CD4-positive, alpha-beta T cell treated with Interleukin-21 for 1 hour (primary cell): Measurements from ENCODE around the gene UPK3BL1.
"Not testable (repeated sequence)": the region's sequence is repeated elsewhere in the genome, so short reads cannot be mapped to it uniquely, and the experiment has no call there.

Experiments
- DNase-seq: peaks from one replicate; pipeline ENCODE4 v3.0.0-alpha.2; 2020

Gene UPK3BL1, protein sequence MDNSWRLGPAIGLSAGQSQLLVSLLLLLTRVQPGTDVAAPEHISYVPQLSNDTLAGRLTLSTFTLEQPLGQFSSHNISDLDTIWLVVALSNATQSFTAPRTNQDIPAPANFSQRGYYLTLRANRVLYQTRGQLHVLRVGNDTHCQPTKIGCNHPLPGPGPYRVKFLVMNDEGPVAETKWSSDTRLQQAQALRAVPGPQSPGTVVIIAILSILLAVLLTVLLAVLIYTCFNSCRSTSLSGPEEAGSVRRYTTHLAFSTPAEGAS

GRCh38 chr7:102642691-102643090, at the start of gene UPK3BL1:
Gene UPK3BL1, minus strand, starts transcription at chr7:102642791. Its CDS starts 50 bp downstream, at chr7:102642741.
- DNase-seq, result not testable (repeated sequence)

DNA sequence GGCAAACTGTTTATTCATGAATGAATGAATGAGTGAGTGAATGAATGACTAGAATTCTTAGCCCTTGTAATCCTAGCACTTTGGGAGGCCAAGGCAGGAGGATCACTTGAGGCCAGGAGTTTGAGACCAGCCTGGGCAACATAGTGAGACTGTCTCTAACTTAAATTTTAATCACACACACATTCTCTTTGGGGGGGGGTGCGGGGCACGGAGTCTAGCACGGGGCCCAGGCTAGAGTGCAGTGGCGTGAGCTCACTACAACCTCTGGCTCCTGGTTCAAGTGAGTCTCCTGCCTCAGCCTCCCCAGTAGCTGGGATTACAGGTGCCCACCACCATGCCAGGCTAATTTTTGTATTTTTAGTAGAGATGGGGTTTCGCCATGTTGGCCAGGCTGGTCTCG, 48.0 kb upstream of the UPK3BL1 start:
- DNase-seq, result not testable (repeated sequence)

DNA sequence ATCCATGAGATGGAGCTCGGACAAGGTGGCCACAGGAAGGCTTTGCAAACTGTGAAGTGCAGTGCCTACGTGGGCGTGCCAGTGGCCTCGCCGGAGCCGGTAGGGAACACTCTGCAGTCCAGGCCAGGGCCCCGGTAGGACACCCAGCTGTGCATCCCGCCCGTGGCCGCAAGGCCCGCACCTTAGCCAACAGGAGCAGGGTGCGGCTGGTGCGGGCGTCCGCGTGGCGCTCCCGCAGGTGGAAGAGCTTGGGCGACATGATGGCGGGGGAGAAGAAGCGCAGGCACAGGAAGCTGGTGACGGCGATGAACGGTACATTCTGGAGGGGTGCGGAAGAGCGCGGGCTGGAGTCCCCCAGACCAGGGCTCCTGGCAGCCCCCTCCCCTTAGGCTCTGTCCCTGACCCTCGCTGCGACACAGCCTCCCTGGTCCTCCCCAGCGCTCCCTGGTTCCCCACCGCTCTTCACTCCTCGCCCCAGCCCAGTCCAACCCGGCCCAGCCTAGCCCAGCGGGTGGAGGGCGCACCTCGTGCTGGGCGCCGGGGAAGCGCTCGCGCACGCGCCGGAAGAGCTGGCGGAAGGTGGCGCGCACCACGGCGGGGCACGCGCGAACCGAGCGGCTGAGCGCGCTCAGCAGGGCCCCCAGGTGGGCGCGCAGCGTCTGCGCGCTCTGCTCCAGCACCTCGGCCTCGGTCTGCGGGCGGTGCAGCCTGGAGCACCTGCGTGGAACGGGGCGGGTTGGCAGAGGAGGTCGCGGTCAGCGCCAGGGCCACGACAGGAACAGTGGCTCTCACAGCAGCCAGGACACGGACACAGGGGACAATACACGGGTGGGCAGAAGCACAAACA, 47.1 kb upstream of the UPK3BL1 start:
- not testable (repeated sequence) for DNase-seq

GRCh38 chr7:102688299-102689036, 45.9 kb upstream of the UPK3BL1 start:
- not testable (repeated sequence) for DNase-seq

- not testable (repeated sequence) for DNase-seq
Measured at GRCh38 chr7:102682560-102682959, 40.0 kb upstream of the UPK3BL1 start.

DNA sequence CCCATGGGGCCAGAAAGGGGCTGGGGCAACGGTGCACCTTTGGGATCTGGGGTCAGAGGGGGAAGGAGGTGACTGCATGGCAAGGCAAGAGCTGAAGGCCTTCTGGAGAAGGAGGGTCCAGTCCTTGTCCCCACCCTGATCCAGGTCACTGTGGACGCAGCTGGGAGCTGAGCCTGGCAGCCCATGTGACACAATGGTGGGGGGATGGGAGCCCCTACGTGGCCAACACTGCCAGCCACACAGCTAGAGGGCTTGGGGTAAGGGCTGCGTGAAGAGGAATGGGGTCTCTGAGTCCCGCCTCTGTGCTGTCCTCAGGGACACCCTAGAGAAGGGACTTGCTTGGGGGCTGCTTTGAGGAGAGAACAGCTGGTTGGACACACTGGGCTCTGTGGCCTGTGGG, 38.2 kb upstream of the UPK3BL1 start:
- not testable (repeated sequence) for DNase-seq

- DNase-seq, result not testable (repeated sequence)
Measured at GRCh38 chr7:102675545-102675944, 33.0 kb upstream of the UPK3BL1 start.

GRCh38 chr7:102673447-102674067, 31.0 kb upstream of the UPK3BL1 start:
- DNase-seq, result not testable (repeated sequence)

DNA sequence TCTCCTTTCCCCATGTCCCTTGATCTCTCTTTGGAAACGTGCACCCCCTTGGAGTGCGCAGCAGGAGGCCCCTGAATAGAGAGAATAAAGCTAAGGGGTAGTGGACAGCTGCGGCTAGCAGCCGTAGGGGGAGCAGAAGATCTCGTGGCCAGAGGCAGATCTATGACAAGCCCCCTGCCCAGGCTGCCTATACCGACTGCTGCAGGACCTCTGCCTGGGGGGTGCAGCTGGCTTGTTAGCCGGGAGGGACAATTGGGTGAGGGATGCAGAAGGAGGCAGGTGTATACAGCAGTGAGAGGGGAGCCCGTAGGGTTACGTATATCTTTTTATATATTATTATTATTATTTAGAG, 29.3 kb upstream of the UPK3BL1 start:
- not testable (repeated sequence) for DNase-seq

DNA sequence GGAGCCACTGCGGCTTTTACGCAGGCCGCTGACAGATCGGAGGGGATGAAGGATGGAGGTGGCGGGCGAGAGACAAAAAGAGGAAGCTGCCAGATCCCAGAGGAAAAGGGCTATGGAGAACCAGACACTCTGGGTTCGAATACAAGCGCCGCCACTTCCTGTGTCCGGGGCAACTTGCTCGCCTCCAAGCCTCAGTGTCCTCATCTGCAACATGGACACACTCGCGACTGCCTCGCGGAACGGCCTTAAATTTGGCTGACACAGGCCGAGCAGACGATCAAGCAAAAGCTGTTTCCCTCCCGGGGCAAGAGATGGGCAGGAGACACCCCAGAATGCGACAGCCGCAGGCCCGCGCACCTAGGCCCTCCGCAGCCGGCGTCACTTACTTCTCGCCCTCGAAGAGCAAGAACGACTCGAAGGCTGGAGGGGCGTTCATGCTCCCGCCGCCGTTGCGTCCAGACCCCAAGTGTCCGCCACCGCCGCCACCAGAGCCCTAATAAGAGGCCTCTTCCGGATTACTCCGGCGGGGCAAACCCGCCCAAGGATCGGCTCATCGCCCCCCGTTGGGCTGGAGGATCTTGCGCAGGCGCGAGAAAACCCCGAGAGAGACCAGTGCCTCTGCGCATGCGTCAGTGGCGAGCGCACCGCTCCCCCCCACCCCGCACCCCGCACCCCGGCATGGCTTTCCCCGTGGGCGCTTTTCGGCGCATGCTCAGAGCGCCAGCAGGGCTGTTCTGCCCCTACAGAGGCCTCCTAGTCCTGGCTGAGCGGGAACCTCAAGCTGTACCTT, 28.8 kb upstream of the UPK3BL1 start, which contains the start of gene POLR2J2:
Gene POLR2J2 (minus strand): TSS at position 498 of the 790 bp plus-strand sequence. CDS start 62 bp downstream, at position 436.
- DNase-seq, result peak; percentile 98

- not testable (repeated sequence) for DNase-seq
Measured at GRCh38 chr7:102667523-102667922, 24.9 kb upstream of the UPK3BL1 start.

GRCh38 chr7:102666850-102667249, 24.3 kb upstream of the UPK3BL1 start:
- DNase-seq, result not testable (repeated sequence)

DNA sequence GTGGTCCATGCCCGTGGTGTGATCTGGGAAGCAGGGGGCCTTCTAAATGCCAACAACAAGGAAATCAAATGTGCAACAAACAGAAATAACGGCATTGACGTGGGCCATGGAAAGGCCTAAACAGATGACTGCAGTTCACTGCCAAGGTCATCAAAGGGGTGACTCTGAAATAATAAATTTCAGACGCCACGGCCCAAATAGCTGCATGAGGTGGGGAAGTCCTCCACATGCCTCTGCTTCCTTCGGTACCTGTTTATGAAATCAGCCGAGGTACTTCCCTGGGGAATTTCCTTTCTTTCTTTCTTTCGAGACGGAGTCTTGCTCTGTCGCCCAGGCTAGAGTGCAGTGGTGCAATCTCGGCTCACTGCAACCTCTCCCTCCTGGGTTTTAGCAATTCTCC, 22.2 kb upstream of the UPK3BL1 start:
- not testable (repeated sequence) for DNase-seq

DNA sequence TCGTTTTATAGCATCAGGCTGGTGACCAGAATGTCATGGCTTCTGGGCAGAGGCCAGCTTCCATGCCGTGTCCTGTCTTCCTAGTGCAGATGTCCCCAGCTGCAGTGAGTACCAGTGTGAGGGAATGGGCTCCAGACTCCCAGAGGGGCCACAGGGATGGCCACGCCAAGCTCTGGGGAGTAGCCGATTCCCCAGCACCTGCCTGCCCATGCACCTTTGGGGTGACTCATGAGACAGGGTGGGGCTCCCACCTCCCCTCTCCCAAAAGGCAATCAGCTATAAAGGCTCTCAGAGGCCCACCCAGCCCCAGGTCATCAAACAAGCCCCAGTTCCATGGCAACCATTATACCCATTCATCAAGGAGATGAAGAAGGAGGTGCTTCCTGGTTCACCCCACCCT, 7.3 kb upstream of the UPK3BL1 start, which contains the start of gene SPDYE2B:
Gene SPDYE2B (plus strand): TSS at position 396 of the 400 bp plus-strand sequence. CDS start 2,030 bp downstream, outside the sequence.
- not testable (repeated sequence) for DNase-seq

DNA sequence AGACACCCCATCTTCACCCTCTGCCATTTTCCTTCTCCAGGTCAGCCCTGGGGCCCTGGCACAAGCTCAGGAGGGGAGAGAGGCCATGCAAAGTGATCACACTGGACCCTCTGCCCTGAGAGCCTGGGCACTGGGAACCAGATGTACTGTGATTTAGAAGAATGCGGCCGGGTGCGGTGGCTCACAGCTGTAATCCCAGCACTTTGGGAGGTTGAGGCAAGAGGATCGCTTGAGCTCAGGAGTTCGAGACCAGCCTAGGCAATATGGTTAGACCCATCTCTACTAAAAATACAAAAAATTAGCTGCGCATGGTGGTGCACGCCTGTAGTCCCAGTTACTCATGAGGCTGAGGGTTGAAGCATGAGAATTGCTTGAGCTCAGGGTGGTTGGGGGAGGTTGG, 5.2 kb upstream of the UPK3BL1 start:
- DNase-seq, result not testable (repeated sequence)

- not testable (repeated sequence) for DNase-seq
Measured at GRCh38 chr7:102643404-102643803, 813 bp upstream of the UPK3BL1 start.

DNA sequence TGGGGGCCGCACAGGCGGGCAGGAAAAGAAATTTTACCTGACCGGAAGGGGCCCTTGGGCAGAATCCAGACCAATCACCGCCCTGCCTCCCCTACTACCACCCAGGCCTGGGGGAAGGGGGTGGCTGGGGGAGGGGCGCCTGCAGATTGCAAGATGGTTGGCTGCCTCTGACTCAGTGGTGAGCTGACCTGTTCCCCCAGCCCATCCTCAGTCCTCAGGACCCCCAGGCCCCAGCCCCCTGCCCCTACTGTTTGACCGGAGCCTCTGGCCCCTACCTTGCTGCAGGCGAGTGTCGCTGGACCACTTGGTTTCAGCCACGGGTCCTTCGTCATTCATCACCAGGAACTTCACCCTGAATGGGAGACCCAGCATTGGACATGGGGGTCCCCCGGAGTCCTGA, 3.7 kb downstream of the UPK3BL1 start:
- DNase-seq, result not testable (repeated sequence)

GRCh38 chr7:102636956-102637355, 5.6 kb downstream of the UPK3BL1 start:
- DNase-seq, result not testable (repeated sequence)

GRCh38 chr7:102635354-102635753, 7.2 kb downstream of the UPK3BL1 start:
- DNase-seq, result not testable (repeated sequence)

- DNase-seq, result not testable (repeated sequence)
Measured at GRCh38 chr7:102634299-102634698, 8.3 kb downstream of the UPK3BL1 start.

- not testable (repeated sequence) for DNase-seq
Measured at GRCh38 chr7:102630622-102631021, 12.0 kb downstream of the UPK3BL1 start.
